ENCODE data around the gene EMILIN1.

Gene EMILIN1

DNA sequence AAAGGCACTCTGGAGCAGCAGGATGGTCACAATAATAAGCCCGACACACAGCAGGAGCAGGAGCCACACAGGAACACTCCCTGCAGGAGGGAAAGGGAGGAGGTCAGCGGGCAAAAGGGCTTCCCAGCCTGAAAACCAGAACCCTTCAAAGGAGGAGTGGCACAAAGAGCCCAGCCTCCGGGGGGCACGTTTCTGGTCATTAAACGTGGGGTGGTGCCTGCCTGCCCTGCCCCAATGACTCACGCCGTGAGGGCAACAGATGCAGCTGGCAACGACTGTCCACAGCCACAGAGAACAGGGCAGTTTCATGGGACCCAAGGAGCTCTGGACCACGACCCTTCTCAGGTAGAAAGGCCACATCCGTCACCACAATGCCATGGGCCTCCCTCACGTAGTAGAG is 53.0 kb downstream of the EMILIN1 start:
- H3K9me3 Mint-ChIP-seq, result no peaks in the 10 kb centered on the region
- no peak overlapping the region for H3K27ac Mint-ChIP-seq (ENCODE audit: low read depth)
- no peaks in the 10 kb centered on the region for H3K27me3 Mint-ChIP-seq
- H3K4me1 Mint-ChIP-seq, result peaks cover 34% of the 10 kb centered on the region
- ATAC-seq (replicated peaks; ENCODE audit: extremely low read depth, poor library complexity, severe bottlenecking) (no peak), DNase-seq (ENCODE audit: low spot score in 2 of 2) (no peak)
- peaks cover 31% of the 10 kb centered on the region for H3K36me3 Mint-ChIP-seq (ENCODE audit: insufficient read depth)
- H3K4me3 Mint-ChIP-seq, result no peak overlapping the region

DNA sequence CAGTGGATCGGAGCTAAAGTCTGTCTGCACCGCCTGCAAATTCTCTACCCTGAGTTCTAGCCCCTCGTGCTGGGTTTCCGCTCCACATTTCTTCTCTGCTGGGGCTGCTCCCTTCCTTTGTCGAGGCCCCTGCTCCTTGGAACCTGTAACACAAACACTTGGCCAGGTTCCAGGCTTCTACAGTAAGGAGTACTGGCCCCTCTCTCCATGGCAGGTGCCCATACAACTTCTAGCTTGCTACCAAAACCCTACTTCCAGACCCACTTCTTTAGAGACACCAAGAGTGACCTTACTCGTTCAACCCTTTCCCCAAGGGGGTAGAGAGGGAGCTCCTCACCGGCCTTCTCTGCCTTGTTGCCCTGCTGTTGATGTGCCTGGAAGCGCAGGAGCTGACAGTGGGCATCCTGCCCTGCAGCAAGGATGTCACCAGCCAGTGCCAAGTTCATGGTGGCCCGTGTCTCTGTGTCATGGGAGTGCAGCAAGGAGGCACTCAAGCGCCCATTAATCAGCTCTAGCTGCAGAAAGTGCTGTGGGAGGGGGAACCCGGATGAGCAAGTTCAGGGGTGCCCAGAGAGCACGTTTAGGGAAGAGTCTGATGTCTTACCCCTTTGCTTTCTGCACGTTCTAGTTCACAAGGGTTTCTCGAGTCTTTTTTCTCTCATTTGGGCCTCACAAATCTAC is 54.9 kb downstream of the EMILIN1 start:
- DNase-seq (ENCODE audit: low spot score in 2 of 2) (no peak), ATAC-seq (replicated peaks; ENCODE audit: extremely low read depth, poor library complexity, severe bottlenecking) (no peak)
- H3K36me3 Mint-ChIP-seq (ENCODE audit: insufficient read depth), result peaks cover 33% of the 10 kb centered on the region
- peaks cover 34% of the 10 kb centered on the region for H3K4me1 Mint-ChIP-seq
- H3K4me3 Mint-ChIP-seq, result peak overlapping the region; percentile 92
- no peaks in the 10 kb centered on the region for H3K9me3 Mint-ChIP-seq
- no peaks in the 10 kb centered on the region for H3K27me3 Mint-ChIP-seq
- H3K27ac Mint-ChIP-seq (ENCODE audit: low read depth), result peak overlapping the region; percentile 99

DNA sequence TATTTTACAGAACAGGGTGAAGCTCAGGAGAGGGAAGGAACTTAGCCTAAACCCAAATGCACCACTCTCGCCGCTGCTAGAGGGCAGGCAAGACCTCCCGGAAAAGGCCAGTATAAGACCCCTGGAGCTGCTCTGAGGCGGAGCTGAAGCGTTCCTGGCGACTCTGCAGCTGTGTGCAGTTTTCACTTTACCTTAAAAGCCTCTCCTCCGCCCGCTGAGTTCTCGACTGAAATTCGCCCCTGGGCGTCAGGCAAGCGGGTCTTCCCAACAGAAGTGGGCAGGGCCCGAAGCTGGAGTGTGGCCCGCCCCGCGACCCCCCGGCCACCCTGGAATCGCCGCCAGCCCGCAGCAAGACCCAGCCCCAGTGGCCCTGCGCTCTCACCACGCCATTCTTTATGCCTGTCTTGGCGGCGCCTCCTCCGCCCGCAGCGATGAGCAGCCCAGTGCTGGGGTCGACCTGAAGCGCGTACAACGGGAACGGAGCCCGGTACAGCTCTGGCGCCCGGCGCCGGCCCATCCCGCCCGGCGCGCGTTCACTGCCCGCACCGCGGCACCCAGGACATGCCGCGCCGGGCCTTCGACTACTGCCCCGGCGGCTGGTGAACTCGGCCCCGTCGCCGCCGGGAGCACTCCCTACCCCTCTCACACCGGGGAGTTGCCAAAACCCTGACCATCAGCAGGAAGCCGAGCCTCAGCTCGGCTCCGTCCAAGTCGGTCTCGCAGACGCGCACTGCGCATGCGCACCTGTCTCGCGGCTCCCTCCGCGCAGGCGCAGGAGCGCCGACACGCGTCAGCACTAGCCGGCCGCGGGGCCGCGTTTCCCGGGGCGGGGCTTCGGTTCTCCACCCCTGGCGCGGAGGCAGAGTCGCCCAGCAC is 55.7 kb downstream of the EMILIN1 start, which contains the start of gene PREB:
TSS of gene PREB (minus strand) at position 732 of the 876 bp plus-strand sequence. CDS start at position 517, 215 bp downstream.
- H3K4me3 Mint-ChIP-seq, result peak within 1 kb of the TSS; percentile 92
- H3K4me1 Mint-ChIP-seq, result peaks cover 34% of the 10 kb centered on the region
- H3K36me3 Mint-ChIP-seq (ENCODE audit: insufficient read depth), result peaks cover 31% of the 10 kb centered on the region
- DNase-seq (ENCODE audit: low spot score in 2 of 2) (peak; percentile 96 to 98), ATAC-seq (replicated peaks; ENCODE audit: extremely low read depth, poor library complexity, severe bottlenecking) (peak; percentile 94)
- H3K27me3 Mint-ChIP-seq, result no peaks in the 10 kb centered on the region
- H3K9me3 Mint-ChIP-seq, result no peaks in the 10 kb centered on the region
- peak within 1 kb of the TSS; percentile 99 for H3K27ac Mint-ChIP-seq (ENCODE audit: low read depth)

DNA sequence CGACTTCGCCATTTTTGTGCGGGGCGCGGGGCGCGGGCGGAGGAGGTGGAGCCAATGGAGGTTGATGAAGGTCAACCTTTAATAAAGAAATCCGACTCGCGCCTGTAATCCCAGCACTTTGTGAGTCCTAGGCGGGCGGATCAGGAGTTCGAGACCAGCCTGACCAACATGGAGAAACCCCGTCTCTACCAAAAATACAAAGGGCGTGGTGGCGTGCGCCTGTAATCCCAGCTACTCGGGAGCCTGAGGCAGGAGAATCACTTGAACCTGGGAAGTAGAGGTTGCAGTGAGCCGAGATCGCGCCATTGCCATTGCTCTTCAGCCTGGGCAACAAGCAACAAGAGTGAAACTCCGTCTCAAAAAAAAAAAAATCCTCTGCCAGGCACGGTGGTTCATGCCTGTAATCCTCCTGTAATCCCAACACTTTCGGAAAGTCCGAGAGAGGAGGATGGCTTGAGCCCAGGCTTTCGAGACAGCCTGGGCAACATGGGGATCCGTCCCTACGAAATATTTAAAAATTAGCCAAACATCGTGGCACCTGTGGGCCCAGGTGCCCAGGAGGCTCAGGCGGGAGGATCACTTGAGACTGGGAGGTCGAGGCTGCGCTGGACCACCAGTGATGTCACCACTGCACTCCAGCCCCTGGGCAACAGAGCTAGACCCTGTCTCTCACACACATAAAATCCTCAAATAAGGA is 56.5 kb downstream of the EMILIN1 start:
- no peaks in the 10 kb centered on the region for H3K9me3 Mint-ChIP-seq
- peaks cover 34% of the 10 kb centered on the region for H3K4me1 Mint-ChIP-seq
- ATAC-seq (replicated peaks; ENCODE audit: extremely low read depth, poor library complexity, severe bottlenecking), result no peak
- no peaks in the 10 kb centered on the region for H3K27me3 Mint-ChIP-seq
- peak overlapping the region; percentile 99 for H3K27ac Mint-ChIP-seq (ENCODE audit: low read depth)
- peak overlapping the region; percentile 92 for H3K4me3 Mint-ChIP-seq
- H3K36me3 Mint-ChIP-seq (ENCODE audit: insufficient read depth), result peaks cover 30% of the 10 kb centered on the region
- no peak for DNase-seq (ENCODE audit: low spot score in 2 of 2)

DNA sequence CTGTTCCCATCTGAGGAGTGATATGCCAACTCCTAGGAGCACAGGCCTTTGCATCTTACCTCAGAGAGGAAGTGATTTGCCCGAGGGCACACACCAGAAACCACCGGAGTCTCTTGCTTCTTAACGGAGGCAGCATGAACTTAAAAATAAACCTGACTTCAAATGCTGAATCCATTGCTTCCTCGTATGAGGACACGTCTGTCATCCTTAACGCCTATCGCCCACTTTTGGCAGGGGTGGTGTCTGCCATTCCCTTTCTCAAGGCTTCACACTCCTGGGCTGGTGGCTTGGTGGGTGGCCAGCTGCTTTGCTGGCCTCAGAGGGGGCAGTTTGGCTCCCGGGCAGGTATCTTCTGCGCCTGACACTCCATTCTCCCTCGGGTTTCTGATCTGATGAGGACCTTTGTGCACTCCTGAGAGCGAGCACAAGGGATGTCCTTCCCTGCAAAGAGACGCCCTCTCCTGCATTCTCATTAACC is 57.1 kb downstream of the EMILIN1 start:
- DNase-seq (ENCODE audit: low spot score in 2 of 2), result no peak
- Mint-ChIP-seq H3K27me3 (no peaks in the 10 kb centered on the region), H3K27ac (ENCODE audit: low read depth) (no peak overlapping the region), H3K36me3 (ENCODE audit: insufficient read depth) (peaks cover 28% of the 10 kb centered on the region), H3K4me1 (peaks cover 34% of the 10 kb centered on the region), H3K4me3 (peak overlapping the region; percentile 92), H3K9me3 (no peaks in the 10 kb centered on the region)
- no peak for ATAC-seq (replicated peaks; ENCODE audit: extremely low read depth, poor library complexity, severe bottlenecking)
